Esophagus muscularis mucosa (tissue), 3 donors: Measurements from ENCODE around the gene MICU1.
A peak's percentile ranks its signal among the peaks of the same experiment; 100 is the strongest.

ENCODE experiments used
- EP300 ChIP-seq: sonication (generic); formaldehyde crosslinking; IDR thresholded peaks from one replicate; pipeline ENCODE4 v1.6.1; 2017; ENCODE audit warnings: antibody characterized with exemption
- TF ChIP-seq, protein P1 (sequence below), 3 experiments: fragments of 200-600 bp in 2 of 3; fragments of 450-650 bp in 1 of 3; sonication (generic) in 2 of 3; IDR thresholded peaks; one replicate each; pipeline ENCODE4 v1.5.1; 2017 to 2019; ENCODE audit warnings: antibody characterized with exemption in 3 of 3, mild to moderate bottlenecking in 2 of 3, moderate library complexity in 1 of 3

DNA sequence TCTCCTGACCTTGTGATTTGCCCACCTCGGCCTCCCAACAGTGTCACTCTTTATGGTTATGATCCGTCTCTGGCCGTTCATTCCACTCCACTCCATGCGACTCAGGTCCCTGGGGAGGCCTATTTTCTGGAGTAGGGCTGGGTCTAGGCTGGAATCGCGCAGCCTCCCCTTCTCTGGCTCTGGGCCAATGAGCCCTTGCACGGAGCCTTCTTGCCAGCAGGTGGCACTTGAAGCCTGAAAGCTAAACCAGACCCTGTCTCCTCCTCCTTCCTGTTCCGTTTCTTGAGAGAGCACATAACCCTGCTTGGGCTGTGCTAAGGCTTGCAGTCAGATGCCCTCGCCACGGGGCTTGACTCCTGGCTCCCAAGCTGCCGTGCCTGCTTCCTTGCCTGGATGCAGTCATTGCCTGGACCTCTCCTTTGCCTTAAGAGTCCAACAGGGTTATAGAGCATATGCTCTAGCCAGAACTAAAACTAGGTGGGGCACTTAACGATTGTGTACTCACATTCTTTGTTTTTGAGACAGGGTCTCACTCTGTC is 261.6 kb downstream of the MICU1 start:
- TF ChIP-seq EP300, result no peak
- TF ChIP-seq, protein P1, sequence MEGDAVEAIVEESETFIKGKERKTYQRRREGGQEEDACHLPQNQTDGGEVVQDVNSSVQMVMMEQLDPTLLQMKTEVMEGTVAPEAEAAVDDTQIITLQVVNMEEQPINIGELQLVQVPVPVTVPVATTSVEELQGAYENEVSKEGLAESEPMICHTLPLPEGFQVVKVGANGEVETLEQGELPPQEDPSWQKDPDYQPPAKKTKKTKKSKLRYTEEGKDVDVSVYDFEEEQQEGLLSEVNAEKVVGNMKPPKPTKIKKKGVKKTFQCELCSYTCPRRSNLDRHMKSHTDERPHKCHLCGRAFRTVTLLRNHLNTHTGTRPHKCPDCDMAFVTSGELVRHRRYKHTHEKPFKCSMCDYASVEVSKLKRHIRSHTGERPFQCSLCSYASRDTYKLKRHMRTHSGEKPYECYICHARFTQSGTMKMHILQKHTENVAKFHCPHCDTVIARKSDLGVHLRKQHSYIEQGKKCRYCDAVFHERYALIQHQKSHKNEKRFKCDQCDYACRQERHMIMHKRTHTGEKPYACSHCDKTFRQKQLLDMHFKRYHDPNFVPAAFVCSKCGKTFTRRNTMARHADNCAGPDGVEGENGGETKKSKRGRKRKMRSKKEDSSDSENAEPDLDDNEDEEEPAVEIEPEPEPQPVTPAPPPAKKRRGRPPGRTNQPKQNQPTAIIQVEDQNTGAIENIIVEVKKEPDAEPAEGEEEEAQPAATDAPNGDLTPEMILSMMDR (IDR thresholded peaks at IDR 0.05), result peak; percentile 94 to 95 (median 95)
